HG02970 (cell line): ENCODE measurements around the gene UTP14C.
A peak's percentile ranks its signal among the peaks of the same experiment; 100 is the strongest.
"Not testable (repeated sequence)": the region's sequence is repeated elsewhere in the genome, so short reads cannot be mapped to it uniquely, and the experiment has no call there.

Experiments
- ATAC-seq: cut with Tn5 transposase; IDR thresholded peaks from one replicate; pipeline ENCODE4 v1.9.1; 2021; ENCODE audit warnings: mild to moderate bottlenecking, moderate library complexity, moderate number of reproducible peaks; ENCODE audit not compliant: unreplicated experiment, low FRiP score

Gene UTP14C

DNA sequence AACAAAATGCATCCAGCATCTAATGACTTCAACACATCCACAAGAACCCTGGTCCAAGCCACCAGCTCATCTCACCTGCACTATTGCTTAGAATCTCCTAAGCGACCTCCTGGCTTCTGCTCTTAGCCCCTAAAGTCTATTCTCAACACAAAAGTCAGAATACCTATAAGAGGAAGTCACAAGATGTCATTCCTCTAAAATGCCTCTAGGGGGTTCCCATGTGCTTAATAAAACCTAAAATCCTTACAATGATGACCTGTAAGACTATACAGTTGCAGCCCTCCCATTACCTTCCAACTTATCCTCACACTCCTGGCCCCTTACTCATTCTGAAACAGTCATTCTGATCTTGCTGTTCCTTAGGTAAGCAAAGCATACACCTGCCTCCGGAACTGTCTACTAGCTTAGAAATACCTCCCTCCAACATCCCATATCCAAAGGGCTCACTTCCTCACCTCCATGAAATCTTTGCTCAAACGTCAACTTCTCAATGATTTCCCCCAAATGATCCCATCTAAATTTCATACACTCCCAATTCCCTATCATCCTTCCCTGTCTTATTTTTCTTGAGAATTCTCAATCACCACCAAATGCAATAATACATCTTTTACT, 23.3 kb upstream of the UTP14C start:
- ATAC-seq = no peak

DNA sequence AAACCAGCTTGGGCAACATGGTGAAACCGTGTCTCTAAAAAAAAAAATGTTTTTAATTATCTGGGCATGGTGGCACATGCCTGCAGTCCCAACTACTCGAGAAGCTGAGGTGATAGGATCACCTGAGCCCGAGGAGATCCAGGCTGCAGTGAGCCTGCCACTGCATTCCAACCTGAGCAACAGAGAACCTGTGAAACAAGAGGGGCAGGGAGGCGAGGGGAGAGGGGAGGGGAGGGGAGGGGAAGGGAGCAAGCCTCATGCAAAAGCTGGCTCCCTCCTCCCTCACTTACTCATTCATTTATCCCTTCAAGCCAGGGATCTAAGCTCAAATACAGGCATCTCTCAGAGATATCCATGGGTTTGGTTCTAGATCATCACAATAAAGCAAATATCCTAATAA, 22.1 kb upstream of the UTP14C start:
- ATAC-seq = no peak

GRCh38 chr13:52003541-52003940, 20.9 kb upstream of the UTP14C start:
- ATAC-seq = no peak

DNA sequence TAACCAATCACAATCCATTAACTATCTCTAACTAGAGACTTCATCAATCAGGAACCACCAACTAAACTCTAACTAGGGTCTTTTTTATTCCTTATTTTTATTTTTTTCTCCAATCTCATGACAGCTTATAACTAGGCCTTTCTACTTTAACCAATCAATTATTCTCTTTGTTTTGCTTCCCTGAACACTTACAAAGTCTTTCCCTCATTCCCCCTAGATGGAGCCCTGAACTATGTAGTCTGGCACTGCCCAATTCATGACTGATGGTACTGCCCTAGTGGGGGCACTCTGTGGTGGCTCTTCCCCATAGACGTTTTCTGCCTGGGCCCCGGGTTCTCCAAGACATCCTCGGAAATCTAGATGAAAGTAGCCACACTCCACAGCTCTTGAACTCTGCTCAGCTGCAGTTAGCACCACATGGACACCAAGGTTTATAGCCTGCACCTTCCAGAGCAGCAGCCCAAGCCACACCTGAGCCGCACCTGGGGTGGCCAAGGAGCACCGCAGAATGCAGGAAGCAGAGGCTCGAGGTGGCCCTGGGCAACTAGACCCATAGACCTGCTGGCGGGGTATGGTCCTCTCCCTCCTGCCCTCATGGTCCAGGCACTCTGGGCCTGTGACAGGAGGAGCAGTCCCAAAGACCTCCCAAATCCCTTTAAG, 19.9 kb upstream of the UTP14C start:
- ATAC-seq = no peak

DNA sequence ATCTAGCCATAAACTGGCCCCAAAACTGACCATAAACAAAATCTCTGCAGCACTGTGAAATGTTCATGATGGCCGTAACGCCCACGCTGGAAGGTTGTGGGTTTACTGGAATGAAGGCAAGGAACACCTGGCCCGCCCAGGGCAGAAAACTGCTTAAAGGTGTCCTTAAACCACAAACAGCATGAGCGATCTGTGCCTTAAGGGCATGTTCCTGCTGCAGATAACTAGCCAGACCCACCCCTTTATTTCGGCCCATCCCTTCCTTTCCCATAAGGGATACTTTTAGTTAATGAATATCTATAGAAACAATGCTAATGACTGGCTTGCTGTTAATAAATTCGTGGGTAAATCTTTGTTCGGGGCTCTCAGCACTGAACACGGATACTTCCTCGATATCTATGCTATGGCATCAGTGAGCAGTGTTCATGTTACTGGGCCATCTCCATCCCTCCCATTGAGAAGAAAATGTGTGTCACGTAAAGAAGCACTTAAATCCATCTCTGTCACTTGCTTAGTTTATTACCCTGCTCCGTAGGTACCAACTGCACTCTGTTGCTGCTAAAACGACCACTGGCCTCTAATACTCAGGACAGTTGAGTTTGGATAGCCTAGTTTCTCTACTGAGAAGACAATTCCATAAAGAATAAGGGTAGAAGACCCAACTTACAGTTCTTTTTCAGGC, 18.5 kb upstream of the UTP14C start:
- ATAC-seq = no peak

DNA sequence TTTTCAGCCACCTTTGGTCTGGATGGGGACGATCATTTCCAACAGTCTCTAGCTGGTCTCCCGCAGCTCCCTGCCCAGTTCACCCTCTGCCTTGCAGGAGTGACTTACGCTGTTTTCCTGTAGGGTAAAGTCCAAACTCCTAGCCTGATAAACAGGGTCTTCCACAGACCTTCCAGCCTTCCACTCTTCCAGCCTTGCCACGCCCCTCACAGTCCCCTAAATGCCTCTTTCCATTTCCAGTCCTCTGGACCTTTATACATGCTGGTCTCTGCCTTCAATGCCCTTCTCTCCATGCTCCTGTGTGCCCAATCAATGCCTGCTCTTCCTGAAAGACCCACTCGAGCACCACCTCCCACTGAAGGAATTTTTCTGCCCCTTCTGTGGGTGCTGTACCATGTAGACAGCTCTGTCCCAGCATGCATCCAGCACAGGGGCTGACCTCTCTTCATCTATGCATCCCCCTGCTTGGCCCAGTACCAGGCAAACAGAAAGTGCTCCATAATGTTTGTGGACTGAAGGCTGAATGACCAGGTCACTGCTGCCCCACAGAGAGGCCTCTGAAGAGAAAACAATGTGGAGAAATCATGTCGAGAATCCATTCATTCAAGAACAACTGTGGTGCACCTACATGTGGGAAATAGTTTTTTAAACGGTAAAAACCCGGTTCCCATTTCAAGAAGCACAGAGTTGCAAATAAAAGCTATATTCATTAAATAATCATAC, 17.8 kb upstream of the UTP14C start:
- ATAC-seq = no peak

GRCh38 chr13:52009946-52010345, 14.5 kb upstream of the UTP14C start:
- ATAC-seq = no peak

DNA sequence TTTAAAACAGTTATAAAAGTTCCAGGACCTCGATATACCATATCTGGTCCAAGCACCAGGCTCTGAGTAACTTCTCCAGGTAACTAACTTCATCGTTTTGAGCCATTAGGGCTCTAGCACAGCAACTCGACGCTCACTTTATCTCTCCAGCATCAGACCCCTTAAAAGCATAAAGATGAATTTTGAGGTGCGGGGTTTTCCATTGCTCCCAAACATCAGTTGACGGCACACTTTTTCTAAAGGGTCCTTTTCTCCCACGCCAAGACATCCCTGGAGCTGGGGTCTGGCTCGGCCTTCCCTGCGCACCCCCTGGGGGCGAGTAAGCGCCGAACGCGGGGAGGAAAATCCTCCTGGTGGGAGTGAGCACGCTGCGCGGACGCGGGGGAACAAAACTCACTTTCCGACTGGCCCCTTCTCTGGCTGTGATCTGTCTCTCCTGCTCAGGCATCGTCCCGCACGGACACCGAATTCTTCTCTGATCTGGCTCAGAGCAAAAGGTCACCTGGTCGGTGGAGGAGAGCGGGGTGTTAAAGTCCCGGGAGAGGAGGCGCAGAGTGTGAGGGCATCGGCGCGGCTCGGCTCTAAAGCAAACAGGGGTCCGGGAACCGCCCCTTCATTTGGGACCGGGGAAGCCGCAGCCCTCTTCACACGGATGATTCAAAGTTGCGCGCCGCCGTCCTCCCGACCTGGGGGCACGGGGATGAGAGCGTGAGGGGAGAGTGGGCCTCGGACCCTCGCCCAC, 13.4 kb upstream of the UTP14C start, which contains the start of gene ATP7B:
Gene ATP7B, minus strand, starts transcription at position 561 of the 742 bp plus-strand sequence. Its CDS starts 113 bp downstream, at position 448.
- ATAC-seq = no peak

- ATAC-seq = peak; percentile 99
Measured at GRCh38 chr13:52011632-52012511, 12.6 kb upstream of the UTP14C start, which contains the start of gene ALG11. TSS of gene ALG11 (plus strand) at chr13:52012398. CDS start at chr13:52012419, 21 bp downstream.

- ATAC-seq = no peak
Measured at GRCh38 chr13:52012512-52012836, 12.0 kb upstream of the UTP14C start.

- ATAC-seq = no peak
Measured at GRCh38 chr13:52016296-52016695, 8.2 kb upstream of the UTP14C start.

- no peak for ATAC-seq
Measured at GRCh38 chr13:52020191-52020590, 4.3 kb upstream of the UTP14C start.

GRCh38 chr13:52022356-52022755, 2.1 kb upstream of the UTP14C start:
- ATAC-seq = no peak

GRCh38 chr13:52025475-52026245, 1.2 kb downstream of the UTP14C start:
- ATAC-seq = no peak

- ATAC-seq = no peak
Measured at GRCh38 chr13:52026246-52026626, 1.7 kb downstream of the UTP14C start.

DNA sequence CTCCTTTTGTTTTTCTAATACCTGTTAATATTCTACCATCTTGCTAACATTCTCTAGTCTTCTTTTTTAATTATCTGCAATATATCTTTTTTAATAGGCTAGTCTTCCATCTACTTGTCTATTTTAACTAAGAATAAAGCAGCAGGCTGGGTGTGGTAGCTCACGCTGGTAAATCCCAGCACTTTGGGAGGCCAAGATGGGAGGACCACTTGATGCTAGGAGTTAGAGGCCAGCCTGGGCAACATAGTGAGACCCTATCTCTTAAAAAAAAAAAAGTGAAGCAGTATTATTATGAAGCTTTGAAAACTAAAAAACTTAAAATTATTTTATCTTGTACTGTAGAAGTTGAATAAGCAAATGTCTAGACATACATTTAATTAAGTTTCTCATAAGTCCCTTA, 3.3 kb downstream of the UTP14C start:
- ATAC-seq = no peak

DNA sequence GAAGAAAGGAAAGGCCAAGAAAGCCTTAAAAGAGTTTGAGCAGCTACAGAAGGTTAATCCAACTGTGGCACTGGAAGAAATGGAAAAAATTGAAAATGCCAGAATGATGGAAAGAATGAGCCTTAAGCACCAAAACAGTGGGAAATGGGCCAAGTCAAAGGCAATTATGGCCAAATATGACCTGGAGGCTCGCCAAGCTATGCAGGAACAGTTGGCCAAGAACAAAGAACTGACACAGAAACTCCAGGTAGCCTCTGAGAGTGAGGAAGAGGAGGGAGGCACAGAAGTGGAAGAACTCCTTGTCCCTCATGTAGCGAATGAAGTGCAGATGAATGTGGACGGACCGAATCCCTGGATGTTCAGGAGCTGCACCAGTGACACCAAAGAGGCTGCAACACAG, 5.1 kb downstream of the UTP14C start:
- ATAC-seq = no peak

DNA sequence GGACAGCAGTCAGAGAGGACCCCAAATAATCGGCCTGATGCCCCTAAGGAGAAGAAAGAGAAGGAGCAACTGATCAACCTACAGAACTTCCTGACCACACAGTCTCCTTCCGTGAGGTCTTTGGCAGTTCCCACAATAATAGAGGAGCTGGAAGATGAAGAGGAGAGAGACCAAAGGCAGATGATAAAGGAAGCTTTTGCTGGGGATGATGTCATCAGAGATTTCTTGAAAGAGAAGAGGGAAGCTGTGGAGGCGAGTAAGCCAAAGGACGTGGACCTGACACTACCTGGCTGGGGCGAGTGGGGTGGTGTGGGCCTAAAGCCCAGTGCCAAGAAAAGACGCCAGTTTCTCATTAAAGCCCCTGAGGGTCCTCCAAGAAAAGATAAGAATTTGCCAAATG, 5.9 kb downstream of the UTP14C start:
- not testable (repeated sequence) for ATAC-seq

- no peak for ATAC-seq
Measured at GRCh38 chr13:52033039-52033438, 8.5 kb downstream of the UTP14C start.
